Fibroblast of the conjunctiva (primary cell): ENCODE measurements around the gene OR8D1.
"Not testable (repeated sequence)": the region's sequence is repeated elsewhere in the genome, so short reads cannot be mapped to it uniquely, and the experiment has no call there.

Experiments used
- DNase-seq: peaks from one replicate; pipeline ENCODE4 v3.0.0-alpha.2; 2010; ENCODE audit warnings: low read depth

The OR8D1 gene

DNA sequence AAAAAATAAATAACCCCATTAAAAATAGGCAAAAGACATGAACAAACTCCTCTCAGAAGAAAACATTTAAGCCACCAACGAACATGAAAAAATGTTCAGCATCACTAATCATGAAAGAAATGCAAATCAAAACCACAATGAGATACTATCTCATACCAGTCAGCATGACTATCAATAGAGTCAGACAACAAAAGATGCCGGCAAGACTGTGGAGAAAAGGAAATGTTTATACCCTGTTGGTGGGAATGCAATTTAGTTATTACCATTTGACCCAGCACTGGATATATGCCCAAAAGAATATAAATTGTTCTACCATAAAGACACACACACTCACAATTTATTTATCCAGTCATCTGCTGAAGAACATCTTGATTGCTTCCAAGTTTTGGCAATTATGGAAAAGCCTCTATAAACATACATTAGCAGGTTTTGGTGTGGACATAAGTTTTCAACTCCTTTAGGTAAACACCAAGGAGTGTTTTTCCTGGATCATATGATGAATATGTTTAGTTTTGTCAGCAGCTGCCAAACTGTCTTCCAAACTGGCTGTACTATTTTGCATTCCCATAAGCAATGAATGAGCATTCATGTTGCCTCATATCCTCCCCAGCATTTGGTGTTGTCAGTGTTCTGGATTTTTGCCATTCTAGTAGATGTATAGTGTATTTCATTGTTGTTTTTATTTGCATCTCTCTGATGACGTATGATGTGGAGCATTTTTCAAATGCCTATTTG lies 28.0 kb downstream of the OR8D1 start:
- peak; percentile 6 for DNase-seq

- no peak for DNase-seq
These were observed 35.5 kb downstream of the OR8D1 start for GRCh38 chr11:124278261-124278660.

DNA sequence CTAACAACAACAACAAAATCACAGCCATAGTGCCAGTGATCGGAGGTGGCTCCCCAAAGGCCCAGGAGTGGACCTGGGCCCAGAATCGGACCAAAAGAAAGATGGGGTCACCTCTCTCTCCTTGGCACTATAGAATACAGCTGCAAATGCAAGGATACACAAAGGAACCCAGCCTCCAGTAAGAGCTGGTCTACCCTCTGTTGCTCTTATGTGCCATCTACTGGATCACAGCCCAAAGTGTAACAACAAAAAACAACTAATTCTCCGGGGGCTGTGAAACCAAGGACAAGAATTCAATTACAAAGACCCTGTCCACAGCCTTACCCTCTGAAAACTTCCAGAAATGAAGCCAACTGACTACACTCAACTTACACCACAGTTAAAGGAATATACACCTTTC lies 35.9 kb downstream of the OR8D1 start:
- no peak for DNase-seq

GRCh38 chr11:124277207-124277606 lies 36.5 kb downstream of the OR8D1 start:
- no peak for DNase-seq

DNA sequence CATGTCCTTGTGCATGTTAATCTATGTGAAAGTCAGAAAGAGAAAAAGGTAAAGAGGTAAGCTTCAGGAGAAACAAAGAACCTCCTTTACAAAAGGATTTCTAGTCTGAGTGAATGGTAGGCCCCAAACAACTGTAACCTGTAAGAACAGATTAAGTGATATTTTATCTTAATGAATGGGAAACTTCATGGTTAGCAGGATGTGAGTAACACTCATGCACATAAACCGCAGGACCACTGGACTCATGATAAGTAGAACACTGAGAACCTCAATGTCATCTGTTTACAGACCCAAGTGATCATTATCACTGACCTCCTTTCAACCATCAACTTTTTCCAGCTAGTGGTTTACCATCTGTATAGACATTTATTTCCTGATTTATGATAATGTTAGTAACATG lies 37.7 kb downstream of the OR8D1 start:
- no peak for DNase-seq

DNA sequence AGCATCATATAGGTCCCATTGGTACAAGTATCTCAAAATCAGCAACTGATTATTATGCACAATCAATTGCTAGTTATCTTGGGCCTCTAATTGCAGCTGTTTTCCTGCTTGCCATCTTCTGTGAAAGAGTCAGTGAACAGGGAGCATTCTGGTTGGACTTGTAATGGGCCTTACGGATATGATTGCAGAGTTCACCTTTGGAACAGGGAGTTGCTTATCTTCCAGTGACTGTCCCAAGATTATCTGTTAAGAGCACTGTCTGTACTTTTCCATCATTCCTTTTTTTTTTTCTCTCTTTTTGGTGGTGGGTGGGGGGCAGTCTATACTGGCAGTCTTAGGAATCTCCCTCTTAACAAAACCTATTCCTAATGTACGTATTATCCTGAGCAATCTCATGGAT lies 39.7 kb downstream of the OR8D1 start:
- DNase-seq: no peak

DNA sequence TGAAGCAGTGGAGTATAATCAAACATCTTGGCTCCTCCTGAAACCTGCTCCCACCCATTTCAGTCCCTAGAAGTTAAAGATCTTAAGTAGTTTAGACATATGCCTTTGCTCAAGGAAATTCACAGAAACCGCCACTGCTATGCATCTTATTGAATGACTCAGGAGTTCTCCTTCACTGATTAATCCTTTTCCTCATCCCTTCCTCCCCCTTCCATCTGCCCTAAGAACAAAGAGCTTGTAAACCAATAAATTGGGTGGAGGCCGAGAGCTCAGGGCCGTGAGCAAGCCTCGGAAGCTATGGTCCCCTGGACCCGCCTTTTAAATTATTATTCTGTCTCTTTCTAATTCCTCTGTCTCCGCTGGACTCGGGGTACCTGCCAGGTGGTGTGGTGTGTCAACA lies 42.9 kb downstream of the OR8D1 start:
- not testable (repeated sequence) for DNase-seq

DNA sequence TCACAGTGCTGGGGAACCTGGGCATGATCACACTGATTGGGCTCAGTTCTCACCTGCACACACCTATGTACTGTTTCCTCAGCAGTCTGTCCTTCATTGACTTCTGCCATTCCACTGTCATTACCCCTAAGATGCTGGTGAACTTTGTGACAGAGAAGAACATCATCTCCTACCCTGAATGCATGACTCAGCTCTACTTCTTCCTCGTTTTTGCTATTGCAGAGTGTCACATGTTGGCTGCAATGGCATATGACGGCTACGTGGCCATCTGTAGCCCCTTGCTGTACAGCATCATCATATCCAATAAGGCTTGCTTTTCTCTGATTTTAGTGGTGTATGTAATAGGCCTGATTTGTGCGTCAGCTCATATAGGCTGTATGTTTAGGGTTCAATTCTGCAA lies 48.7 kb downstream of the OR8D1 start:
- DNase-seq: not testable (repeated sequence)

GRCh38 chr11:124256076-124256475 lies 57.7 kb downstream of the OR8D1 start, which contains the start of gene OR8G5:
Gene OR8G5, plus strand, starts transcription at chr11:124256376. Its CDS starts 8,556 bp downstream, at chr11:124264932.
- DNase-seq: no peak
